Nephron (organoid): ENCODE data around the gene AFG1L.

ENCODE experiments used
- H3K27ac Mint-ChIP-seq, 3 experiments: 2 replicates each; pipeline ENCODE4 v1.8.0; 2020; ENCODE audit warnings: mixed read lengths in 3 of 3, mild to moderate bottlenecking in 2 of 3, moderate library complexity in 1 of 3
- H3K27me3 Mint-ChIP-seq: 2 replicates; pipeline ENCODE4 v1.8.0; 2021; ENCODE audit warnings: low read depth, mild to moderate bottlenecking, moderate library complexity, mixed read lengths
- H3K36me3 Mint-ChIP-seq: 2 replicates; pipeline ENCODE4 v1.8.0; 2020; ENCODE audit warnings: low read depth, mixed read lengths
- H3K4me1 Mint-ChIP-seq: 2 replicates; pipeline ENCODE4 v1.8.0; 2020; ENCODE audit warnings: mixed read lengths
- H3K4me3 Mint-ChIP-seq, 3 experiments: 2 replicates each; pipeline ENCODE4 v1.8.0; 2020; ENCODE audit warnings: mild to moderate bottlenecking in 3 of 3, mixed read lengths in 3 of 3, moderate library complexity in 2 of 3
- H3K9me3 Mint-ChIP-seq: 2 replicates; pipeline ENCODE4 v1.8.0; 2020; ENCODE audit warnings: mixed read lengths
- CTCF ChIP-seq, 3 experiments: fragments of 200-600 bp; sonication (generic); IDR thresholded peaks; one replicate each; pipeline ENCODE4 v1.5.0; 2021; ENCODE audit warnings: antibody characterized with exemption in 3 of 3; ENCODE audit not compliant: unreplicated experiment in 3 of 3

Gene AFG1L

DNA sequence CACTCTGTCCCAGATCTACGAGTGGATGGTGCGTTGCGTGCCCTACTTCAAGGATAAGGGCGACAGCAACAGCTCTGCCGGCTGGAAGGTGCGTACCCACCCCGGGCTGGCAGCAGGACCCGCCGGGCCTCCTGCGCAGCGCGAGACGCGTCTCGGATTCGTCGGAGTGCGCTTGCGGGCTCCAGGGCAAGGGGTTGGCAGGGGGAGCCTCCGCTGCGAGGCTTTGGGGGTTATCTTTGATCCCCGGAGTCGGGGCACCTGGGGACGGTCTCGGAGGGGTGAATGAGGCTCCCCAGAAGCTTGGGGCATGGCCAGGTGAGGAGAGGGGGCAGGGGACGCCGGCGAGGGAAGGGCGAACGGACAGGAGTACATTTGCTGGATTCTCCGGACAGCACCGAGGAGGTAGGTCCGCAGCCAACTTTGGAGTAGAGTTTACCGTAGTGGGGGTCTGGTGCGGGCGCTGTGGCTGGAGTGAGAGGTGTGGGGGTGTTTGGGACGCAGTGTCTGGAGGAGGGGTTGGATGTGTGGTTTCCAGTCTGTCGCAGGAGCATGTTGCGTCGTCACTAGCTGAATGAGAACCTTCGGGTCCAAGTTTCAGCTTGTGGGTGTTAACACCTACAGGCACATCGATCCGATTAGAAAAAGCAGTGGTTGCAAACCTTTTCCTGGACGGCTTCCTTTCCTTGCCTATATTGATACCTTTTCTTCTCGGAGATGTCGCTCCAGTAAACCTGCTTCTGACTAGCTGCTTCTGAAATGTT is 267.1 kb downstream of the AFG1L start:
- Mint-ChIP-seq H3K9me3 (no peaks in the 10 kb centered on the region), H3K4me1 (peaks cover 49% of the 10 kb centered on the region), H3K27me3 (peaks cover 4% of the 10 kb centered on the region), H3K4me3 (peak overlapping the region; percentile 94 to 98 (median 94)), H3K36me3 (peaks cover 13% of the 10 kb centered on the region), H3K27ac (peak overlapping the region; percentile 37 to 94 (median 90))
- TF ChIP-seq CTCF (IDR thresholded peaks at IDR 0.05; ENCODE audit: unreplicated experiment in 3 of 3): no peak

- peak overlapping the region; percentile 37 to 94 (median 90) for H3K27ac Mint-ChIP-seq
- no peaks in the 10 kb centered on the region for H3K9me3 Mint-ChIP-seq
- peaks cover 45% of the 10 kb centered on the region for H3K4me1 Mint-ChIP-seq
- peak overlapping the region; percentile 94 to 98 (median 94) for H3K4me3 Mint-ChIP-seq
- TF ChIP-seq CTCF (IDR thresholded peaks at IDR 0.05; ENCODE audit: unreplicated experiment in 3 of 3): no peak
- no peaks in the 10 kb centered on the region for H3K27me3 Mint-ChIP-seq
- peaks cover 19% of the 10 kb centered on the region for H3K36me3 Mint-ChIP-seq
These were observed 267.7 kb downstream of the AFG1L start for GRCh38 chr6:108562503-108562993.

- peaks cover 2% of the 10 kb centered on the region for H3K27me3 Mint-ChIP-seq
- peaks cover 48% of the 10 kb centered on the region for H3K4me1 Mint-ChIP-seq
- H3K27ac Mint-ChIP-seq: no peak overlapping the region
- H3K9me3 Mint-ChIP-seq: no peaks in the 10 kb centered on the region
- peak overlapping the region; percentile 94 to 98 (median 94) for H3K4me3 Mint-ChIP-seq
- no peak for TF ChIP-seq CTCF (IDR thresholded peaks at IDR 0.05; ENCODE audit: unreplicated experiment in 3 of 3)
- H3K36me3 Mint-ChIP-seq: peaks cover 22% of the 10 kb centered on the region
These were observed 268.4 kb downstream of the AFG1L start for GRCh38 chr6:108563292-108563691.

DNA sequence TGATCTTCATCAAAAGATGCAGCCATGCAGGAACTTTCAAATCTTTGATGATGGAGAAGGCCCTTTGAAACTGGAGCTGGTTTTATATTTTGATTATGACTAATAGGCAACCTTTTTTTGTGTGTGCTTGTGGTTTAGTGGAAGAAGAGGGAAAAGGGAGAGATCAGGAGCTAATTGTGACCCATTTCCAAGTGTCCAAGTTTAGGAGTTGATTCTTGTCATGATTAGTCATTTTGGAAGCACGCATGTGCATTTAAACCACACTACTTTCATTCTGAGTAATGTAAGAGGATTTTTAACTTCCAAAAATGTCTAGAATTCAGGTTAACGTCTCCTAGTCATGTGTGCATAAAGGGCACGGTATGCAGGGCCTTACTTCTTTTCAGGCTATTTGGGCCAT is 269.3 kb downstream of the AFG1L start:
- Mint-ChIP-seq H3K4me1 (peaks cover 50% of the 10 kb centered on the region), H3K27ac (peak overlapping the region in 1 of 3 experiments; percentile 2), H3K9me3 (no peaks in the 10 kb centered on the region), H3K36me3 (peaks cover 31% of the 10 kb centered on the region), H3K27me3 (peaks cover 3% of the 10 kb centered on the region), H3K4me3 (peak overlapping the region; percentile 22 to 54 (median 49))
- no peak for TF ChIP-seq CTCF (IDR thresholded peaks at IDR 0.05; ENCODE audit: unreplicated experiment in 3 of 3)

DNA sequence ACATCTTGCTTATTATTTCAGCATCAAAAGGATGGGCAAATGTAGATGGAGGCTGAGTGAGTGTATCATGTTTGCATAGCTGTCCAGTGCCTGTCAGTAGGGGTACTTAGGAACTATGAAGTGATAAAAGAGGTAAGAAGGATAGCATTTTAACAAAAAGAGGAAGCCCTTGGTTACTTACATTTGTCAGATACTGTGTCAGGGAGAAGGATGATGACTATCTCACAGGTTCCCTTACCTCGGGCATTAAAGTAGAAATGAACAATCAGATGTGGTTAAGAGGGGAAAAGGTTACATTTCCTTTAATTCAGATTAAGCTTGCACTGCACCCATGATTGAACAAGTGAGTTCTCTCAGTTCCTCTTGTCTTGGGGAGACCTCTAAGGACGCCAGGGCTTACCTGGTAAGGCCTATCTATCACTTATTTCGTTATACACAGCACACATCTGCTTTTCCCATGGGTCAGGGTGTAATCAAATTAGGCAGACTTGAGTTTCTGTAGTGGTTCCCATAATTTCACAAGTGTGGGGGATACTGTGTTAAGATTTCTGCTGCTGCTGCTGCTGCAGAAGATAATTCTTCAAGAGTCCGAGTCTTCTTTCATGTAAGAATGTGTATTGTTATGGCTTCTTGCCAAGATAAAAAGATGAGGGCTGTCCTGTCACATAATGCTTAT is 270.4 kb downstream of the AFG1L start:
- Mint-ChIP-seq H3K9me3 (no peaks in the 10 kb centered on the region), H3K4me3 (peak overlapping the region; percentile 15 to 24 (median 22)), H3K27me3 (peaks cover 3% of the 10 kb centered on the region), H3K27ac (peak overlapping the region in 2 of 3 experiments; percentile 38 to 54), H3K36me3 (peaks cover 37% of the 10 kb centered on the region), H3K4me1 (peaks cover 50% of the 10 kb centered on the region)
- TF ChIP-seq CTCF (IDR thresholded peaks at IDR 0.05; ENCODE audit: unreplicated experiment in 3 of 3): no peak
